T follicular helper cell (primary cell): Measurements from ENCODE around the gene RASGRP3.

ENCODE experiments used
- DNase-seq: peaks from one replicate; pipeline ENCODE4 v3.0.0-alpha.2; 2020; ENCODE audit warnings: low read depth

Gene RASGRP3

GRCh38 chr2:33521791-33522281 lies 45.4 kb downstream of the RASGRP3 start:
- no peak for DNase-seq

GRCh38 chr2:33522576-33522975 lies 46.1 kb downstream of the RASGRP3 start:
- no peak for DNase-seq

- DNase-seq = no peak
Observed at GRCh38 chr2:33525666-33526065, 49.2 kb downstream of the RASGRP3 start.

GRCh38 chr2:33526132-33526531 lies 49.7 kb downstream of the RASGRP3 start:
- DNase-seq = no peak

- no peak for DNase-seq
Observed at GRCh38 chr2:33526921-33527320, 50.5 kb downstream of the RASGRP3 start.

GRCh38 chr2:33528441-33528950 lies 52.0 kb downstream of the RASGRP3 start:
- no peak for DNase-seq

GRCh38 chr2:33529771-33530481 lies 53.5 kb downstream of the RASGRP3 start:
- no peak for DNase-seq

GRCh38 chr2:33530690-33531548 lies 54.5 kb downstream of the RASGRP3 start:
- DNase-seq = no peak

- no peak for DNase-seq
Observed at GRCh38 chr2:33531549-33532059, 55.2 kb downstream of the RASGRP3 start.

GRCh38 chr2:33532146-33532545 lies 55.7 kb downstream of the RASGRP3 start:
- no peak for DNase-seq

GRCh38 chr2:33532966-33533365 lies 56.5 kb downstream of the RASGRP3 start:
- DNase-seq = no peak

GRCh38 chr2:33535421-33535820 lies 59.0 kb downstream of the RASGRP3 start:
- DNase-seq = no peak

GRCh38 chr2:33541243-33541642 lies 64.8 kb downstream of the RASGRP3 start:
- DNase-seq = no peak

- DNase-seq = no peak
Observed at GRCh38 chr2:33550206-33550605, 73.8 kb downstream of the RASGRP3 start.

GRCh38 chr2:33552758-33553461 lies 76.5 kb downstream of the RASGRP3 start:
- no peak for DNase-seq

- no peak for DNase-seq
Observed at GRCh38 chr2:33555681-33556080, 79.2 kb downstream of the RASGRP3 start.

GRCh38 chr2:33559328-33559727 lies 82.9 kb downstream of the RASGRP3 start:
- DNase-seq = no peak

- DNase-seq = no peak
Observed at GRCh38 chr2:33560017-33560416, 83.6 kb downstream of the RASGRP3 start.

GRCh38 chr2:33561872-33562271 lies 85.4 kb downstream of the RASGRP3 start:
- DNase-seq = no peak

GRCh38 chr2:33570681-33571080 lies 94.2 kb downstream of the RASGRP3 start:
- no peak for DNase-seq

GRCh38 chr2:33573657-33574056 lies 97.2 kb downstream of the RASGRP3 start:
- DNase-seq = no peak

- DNase-seq = no peak
Observed at GRCh38 chr2:33577084-33577483, 100.6 kb downstream of the RASGRP3 start.
